Measurements from ENCODE around the gene DTNBP1.

DNA sequence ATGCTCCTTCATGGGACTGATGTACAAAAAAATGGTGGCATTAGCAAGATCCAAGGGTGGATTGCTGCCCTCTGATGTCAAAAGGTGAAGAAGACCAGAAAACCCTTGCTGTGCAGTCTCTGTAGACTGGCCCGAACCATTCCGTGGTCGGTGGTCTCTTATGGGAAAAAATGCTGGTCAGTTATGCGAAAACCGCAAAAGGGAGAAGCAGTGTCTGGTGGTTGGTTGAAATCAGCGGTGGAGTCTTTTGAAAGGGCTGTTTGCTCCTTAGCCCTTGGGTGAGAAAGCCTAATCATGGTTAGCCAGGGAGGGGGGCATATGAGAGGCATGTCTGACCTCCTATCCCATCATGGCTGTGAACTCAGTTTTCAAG lies 108.1 kb downstream of the DTNBP1 start:
- TF ChIP-seq ZNF350 (tag by site-specific recombination; IDR thresholded peaks at IDR 0.05) (no peak), YY1 (tag by site-specific recombination; IDR thresholded peaks at IDR 0.05) (no peak), ZNF670 (tag by site-specific recombination; IDR thresholded peaks at IDR 0.05; ENCODE audit: low read depth) (no peak), ZNF558 (tag by site-specific recombination; IDR thresholded peaks at IDR 0.05) (no peak), ZNF792 (tag by site-specific recombination; IDR thresholded peaks at IDR 0.05) (no peak)
- TF ChIP-seq, protein P1, sequence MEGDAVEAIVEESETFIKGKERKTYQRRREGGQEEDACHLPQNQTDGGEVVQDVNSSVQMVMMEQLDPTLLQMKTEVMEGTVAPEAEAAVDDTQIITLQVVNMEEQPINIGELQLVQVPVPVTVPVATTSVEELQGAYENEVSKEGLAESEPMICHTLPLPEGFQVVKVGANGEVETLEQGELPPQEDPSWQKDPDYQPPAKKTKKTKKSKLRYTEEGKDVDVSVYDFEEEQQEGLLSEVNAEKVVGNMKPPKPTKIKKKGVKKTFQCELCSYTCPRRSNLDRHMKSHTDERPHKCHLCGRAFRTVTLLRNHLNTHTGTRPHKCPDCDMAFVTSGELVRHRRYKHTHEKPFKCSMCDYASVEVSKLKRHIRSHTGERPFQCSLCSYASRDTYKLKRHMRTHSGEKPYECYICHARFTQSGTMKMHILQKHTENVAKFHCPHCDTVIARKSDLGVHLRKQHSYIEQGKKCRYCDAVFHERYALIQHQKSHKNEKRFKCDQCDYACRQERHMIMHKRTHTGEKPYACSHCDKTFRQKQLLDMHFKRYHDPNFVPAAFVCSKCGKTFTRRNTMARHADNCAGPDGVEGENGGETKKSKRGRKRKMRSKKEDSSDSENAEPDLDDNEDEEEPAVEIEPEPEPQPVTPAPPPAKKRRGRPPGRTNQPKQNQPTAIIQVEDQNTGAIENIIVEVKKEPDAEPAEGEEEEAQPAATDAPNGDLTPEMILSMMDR (tag by site-specific recombination; IDR thresholded peaks at IDR 0.05): no peak
- TF ChIP-seq, protein P2, sequence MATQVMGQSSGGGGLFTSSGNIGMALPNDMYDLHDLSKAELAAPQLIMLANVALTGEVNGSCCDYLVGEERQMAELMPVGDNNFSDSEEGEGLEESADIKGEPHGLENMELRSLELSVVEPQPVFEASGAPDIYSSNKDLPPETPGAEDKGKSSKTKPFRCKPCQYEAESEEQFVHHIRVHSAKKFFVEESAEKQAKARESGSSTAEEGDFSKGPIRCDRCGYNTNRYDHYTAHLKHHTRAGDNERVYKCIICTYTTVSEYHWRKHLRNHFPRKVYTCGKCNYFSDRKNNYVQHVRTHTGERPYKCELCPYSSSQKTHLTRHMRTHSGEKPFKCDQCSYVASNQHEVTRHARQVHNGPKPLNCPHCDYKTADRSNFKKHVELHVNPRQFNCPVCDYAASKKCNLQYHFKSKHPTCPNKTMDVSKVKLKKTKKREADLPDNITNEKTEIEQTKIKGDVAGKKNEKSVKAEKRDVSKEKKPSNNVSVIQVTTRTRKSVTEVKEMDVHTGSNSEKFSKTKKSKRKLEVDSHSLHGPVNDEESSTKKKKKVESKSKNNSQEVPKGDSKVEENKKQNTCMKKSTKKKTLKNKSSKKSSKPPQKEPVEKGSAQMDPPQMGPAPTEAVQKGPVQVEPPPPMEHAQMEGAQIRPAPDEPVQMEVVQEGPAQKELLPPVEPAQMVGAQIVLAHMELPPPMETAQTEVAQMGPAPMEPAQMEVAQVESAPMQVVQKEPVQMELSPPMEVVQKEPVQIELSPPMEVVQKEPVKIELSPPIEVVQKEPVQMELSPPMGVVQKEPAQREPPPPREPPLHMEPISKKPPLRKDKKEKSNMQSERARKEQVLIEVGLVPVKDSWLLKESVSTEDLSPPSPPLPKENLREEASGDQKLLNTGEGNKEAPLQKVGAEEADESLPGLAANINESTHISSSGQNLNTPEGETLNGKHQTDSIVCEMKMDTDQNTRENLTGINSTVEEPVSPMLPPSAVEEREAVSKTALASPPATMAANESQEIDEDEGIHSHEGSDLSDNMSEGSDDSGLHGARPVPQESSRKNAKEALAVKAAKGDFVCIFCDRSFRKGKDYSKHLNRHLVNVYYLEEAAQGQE (tag by site-specific recombination; IDR thresholded peaks at IDR 0.05): no peak
- TF ChIP-seq, protein P3, sequence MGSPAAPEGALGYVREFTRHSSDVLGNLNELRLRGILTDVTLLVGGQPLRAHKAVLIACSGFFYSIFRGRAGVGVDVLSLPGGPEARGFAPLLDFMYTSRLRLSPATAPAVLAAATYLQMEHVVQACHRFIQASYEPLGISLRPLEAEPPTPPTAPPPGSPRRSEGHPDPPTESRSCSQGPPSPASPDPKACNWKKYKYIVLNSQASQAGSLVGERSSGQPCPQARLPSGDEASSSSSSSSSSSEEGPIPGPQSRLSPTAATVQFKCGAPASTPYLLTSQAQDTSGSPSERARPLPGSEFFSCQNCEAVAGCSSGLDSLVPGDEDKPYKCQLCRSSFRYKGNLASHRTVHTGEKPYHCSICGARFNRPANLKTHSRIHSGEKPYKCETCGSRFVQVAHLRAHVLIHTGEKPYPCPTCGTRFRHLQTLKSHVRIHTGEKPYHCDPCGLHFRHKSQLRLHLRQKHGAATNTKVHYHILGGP (tag by site-specific recombination; IDR thresholded peaks at IDR 0.05): no peak

Measured in HEK293 (cell line).